Skeletal muscle satellite cell (primary cell): ENCODE results near the gene CAMTA1.

Experiments
- H3K27me3 ChIP-seq: 2 replicates; pipeline ENCODE4 v1.7.0; 2013; ENCODE audit warnings: low read length; ENCODE audit not compliant: control insufficient read depth, insufficient read depth
- H3K36me3 ChIP-seq: 2 replicates; pipeline ENCODE4 v1.7.0; 2013; ENCODE audit warnings: mild to moderate bottlenecking, control low read depth, low read length; ENCODE audit not compliant: insufficient read depth
- H3K4me1 ChIP-seq: 2 replicates; pipeline ENCODE4 v1.7.0; 2013; ENCODE audit warnings: low read length; ENCODE audit not compliant: control insufficient read depth, insufficient read depth
- H3K4me2 ChIP-seq: 2 replicates; pipeline ENCODE4 v1.7.0; 2013; ENCODE audit warnings: mild to moderate bottlenecking, low read length
- H3K4me3 ChIP-seq: 2 replicates; pipeline ENCODE4 v1.7.0; 2013; ENCODE audit warnings: low read length
- H3K9ac ChIP-seq: 2 replicates; pipeline ENCODE4 v1.7.0; 2013; ENCODE audit warnings: mild to moderate bottlenecking, low read depth, low read length, moderate library complexity
- H3K9me3 ChIP-seq: replicated peaks from 2 replicates; pipeline ENCODE4 v1.7.0; 2013; ENCODE audit warnings: mild to moderate bottlenecking, control low read depth, low read length

CAMTA1 gene

DNA sequence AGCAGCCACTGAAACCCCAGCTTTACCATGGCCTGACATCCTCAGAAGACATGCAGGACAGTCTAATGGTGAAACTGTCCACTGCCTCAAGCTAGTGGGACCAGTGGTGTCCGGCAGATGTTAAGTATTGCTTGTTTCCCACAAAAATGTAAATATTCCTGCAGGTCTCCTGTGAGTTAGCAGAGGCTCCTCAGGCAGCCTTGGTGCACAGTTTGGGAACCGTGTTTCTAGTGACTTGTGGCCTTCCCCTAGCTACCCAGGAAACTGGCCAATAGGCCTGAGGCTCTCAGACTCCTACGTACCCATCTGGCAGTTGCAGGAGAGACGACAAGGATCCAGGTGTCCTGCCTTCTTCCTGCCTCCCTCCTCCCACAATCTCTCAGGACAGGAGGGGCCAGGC lies 142.4 kb downstream of the CAMTA1 start:
- H3K9me3 ChIP-seq: no peaks in the 10 kb centered on the region
- peaks cover 17% of the 10 kb centered on the region for H3K27me3 ChIP-seq
- H3K4me1 ChIP-seq: no peaks in the 10 kb centered on the region
- H3K4me3 ChIP-seq: no peak overlapping the region
- H3K36me3 ChIP-seq: no peaks in the 10 kb centered on the region
- no peak overlapping the region for H3K4me2 ChIP-seq
- no peak overlapping the region for H3K9ac ChIP-seq

DNA sequence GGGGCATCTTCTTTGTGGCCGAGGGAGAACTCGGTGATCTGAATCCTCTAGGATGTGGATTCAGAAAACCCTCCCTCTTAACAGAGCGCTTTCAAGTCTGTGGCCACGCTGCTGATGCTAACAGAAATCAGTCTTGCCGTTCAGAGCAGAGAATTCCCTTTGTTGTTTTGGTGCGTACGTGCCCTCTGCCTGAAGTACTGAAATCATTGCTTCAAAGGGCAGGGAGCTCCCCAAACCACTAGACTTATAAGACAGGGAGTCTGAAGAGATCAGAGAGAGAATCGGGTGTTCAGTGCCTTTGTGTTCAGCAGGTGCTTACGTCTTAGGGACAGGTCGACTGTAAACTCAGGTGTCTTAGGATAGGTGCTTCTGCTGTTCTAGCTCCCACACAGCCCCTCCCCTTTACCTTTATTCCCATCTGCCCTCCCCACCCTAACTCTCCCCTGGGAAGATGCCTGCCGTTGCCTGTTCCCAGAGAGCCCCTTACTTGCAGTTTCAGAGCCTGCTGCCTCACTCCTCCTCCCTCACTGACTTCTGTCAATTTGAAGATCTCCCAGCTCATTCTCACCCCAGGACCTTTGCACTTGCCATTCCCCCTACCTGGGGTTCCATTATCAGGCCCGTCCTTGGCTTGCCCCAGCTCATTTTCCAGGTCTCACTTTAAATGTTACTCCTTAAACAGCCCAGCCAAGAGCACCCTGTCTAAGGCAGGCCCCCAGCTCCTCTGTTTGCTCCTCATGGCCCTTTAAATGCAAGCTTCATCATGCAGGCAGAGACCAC lies 143.0 kb downstream of the CAMTA1 start:
- Histone ChIP-seq H3K4me1 (no peaks in the 10 kb centered on the region), H3K9ac (no peak overlapping the region), H3K4me2 (no peak overlapping the region), H3K27me3 (peaks cover 17% of the 10 kb centered on the region), H3K4me3 (no peak overlapping the region), H3K9me3 (no peaks in the 10 kb centered on the region), H3K36me3 (no peaks in the 10 kb centered on the region)

GRCh38 chr1:6930732-6931300 lies 145.6 kb downstream of the CAMTA1 start:
- Histone ChIP-seq H3K4me2 (no peak overlapping the region), H3K9ac (no peak overlapping the region), H3K4me1 (no peaks in the 10 kb centered on the region), H3K36me3 (no peaks in the 10 kb centered on the region), H3K4me3 (no peak overlapping the region), H3K9me3 (no peaks in the 10 kb centered on the region), H3K27me3 (peaks cover 32% of the 10 kb centered on the region)

- no peak overlapping the region for H3K9ac ChIP-seq
- no peak overlapping the region for H3K4me3 ChIP-seq
- H3K4me1 ChIP-seq: no peaks in the 10 kb centered on the region
- peak overlapping the region; percentile 47 for H3K4me2 ChIP-seq
- no peaks in the 10 kb centered on the region for H3K9me3 ChIP-seq
- H3K27me3 ChIP-seq: peaks cover 28% of the 10 kb centered on the region
- H3K36me3 ChIP-seq: no peaks in the 10 kb centered on the region
These were observed 150.2 kb downstream of the CAMTA1 start for GRCh38 chr1:6935361-6935883.

- Histone ChIP-seq H3K9me3 (no peaks in the 10 kb centered on the region), H3K27me3 (peaks cover 28% of the 10 kb centered on the region), H3K36me3 (no peaks in the 10 kb centered on the region), H3K4me3 (no peak overlapping the region), H3K4me1 (no peaks in the 10 kb centered on the region), H3K4me2 (peak overlapping the region; percentile 47), H3K9ac (no peak overlapping the region)
These were observed 150.8 kb downstream of the CAMTA1 start for GRCh38 chr1:6935911-6936690.

- Histone ChIP-seq H3K27me3 (peaks cover 32% of the 10 kb centered on the region), H3K9me3 (no peaks in the 10 kb centered on the region), H3K4me1 (no peaks in the 10 kb centered on the region), H3K4me3 (no peak overlapping the region), H3K9ac (no peak overlapping the region), H3K4me2 (no peak overlapping the region), H3K36me3 (no peaks in the 10 kb centered on the region)
These were observed 151.8 kb downstream of the CAMTA1 start for GRCh38 chr1:6937048-6937447.

- H3K9ac ChIP-seq: no peak overlapping the region
- H3K36me3 ChIP-seq: no peaks in the 10 kb centered on the region
- no peak overlapping the region for H3K4me3 ChIP-seq
- peaks cover 25% of the 10 kb centered on the region for H3K27me3 ChIP-seq
- no peaks in the 10 kb centered on the region for H3K4me1 ChIP-seq
- H3K4me2 ChIP-seq: no peak overlapping the region
- no peaks in the 10 kb centered on the region for H3K9me3 ChIP-seq
These were observed 154.1 kb downstream of the CAMTA1 start for GRCh38 chr1:6939363-6939762.

DNA sequence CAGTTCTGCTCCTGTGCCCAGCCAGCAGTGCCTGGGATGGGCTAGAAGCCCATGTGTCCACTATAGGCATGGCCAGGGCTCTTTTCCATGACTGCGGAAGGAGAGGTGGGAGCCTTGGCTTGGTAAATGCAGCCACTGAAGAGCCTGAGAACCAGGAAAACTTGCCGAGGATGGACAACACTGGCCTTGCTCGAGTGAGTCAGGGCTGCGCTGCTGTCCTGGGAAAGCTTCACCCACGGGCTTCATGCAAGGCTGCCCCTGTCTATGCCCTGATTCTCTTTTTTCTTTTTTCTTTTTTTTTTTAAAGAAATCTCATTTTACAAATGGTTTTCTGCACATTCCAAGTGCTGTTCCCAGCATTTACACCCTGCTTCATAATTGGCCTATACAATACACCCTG lies 156.5 kb downstream of the CAMTA1 start:
- Histone ChIP-seq H3K9me3 (no peaks in the 10 kb centered on the region), H3K4me3 (no peak overlapping the region), H3K27me3 (peaks cover 4% of the 10 kb centered on the region), H3K36me3 (no peaks in the 10 kb centered on the region), H3K4me2 (no peak overlapping the region), H3K4me1 (no peaks in the 10 kb centered on the region), H3K9ac (no peak overlapping the region)

DNA sequence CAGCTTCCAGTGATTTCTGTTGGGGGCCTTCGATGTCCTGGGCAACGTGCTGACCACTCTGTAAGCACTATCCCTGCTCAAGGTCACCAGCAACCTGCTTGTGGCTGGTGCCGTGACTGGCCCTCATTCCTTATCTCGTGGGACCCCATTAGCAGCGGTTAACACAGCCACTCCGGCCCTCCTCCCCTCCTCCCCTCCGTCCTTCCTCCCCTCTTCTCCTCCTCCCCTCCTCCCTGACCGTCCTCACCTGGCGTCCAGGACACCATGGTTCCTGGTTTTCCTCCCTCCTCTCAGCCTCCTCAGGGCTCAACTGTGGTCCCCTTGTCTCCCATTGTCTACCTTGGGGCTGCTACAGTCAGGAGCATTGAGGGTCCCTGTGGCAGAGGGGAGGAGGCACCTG lies 157.7 kb downstream of the CAMTA1 start:
- Histone ChIP-seq H3K9me3 (no peaks in the 10 kb centered on the region), H3K4me3 (no peak overlapping the region), H3K36me3 (no peaks in the 10 kb centered on the region), H3K4me1 (no peaks in the 10 kb centered on the region), H3K4me2 (no peak overlapping the region), H3K27me3 (peaks cover 4% of the 10 kb centered on the region), H3K9ac (no peak overlapping the region)

- no peak overlapping the region for H3K4me3 ChIP-seq
- no peaks in the 10 kb centered on the region for H3K36me3 ChIP-seq
- H3K4me1 ChIP-seq: no peaks in the 10 kb centered on the region
- no peak overlapping the region for H3K4me2 ChIP-seq
- H3K9ac ChIP-seq: no peak overlapping the region
- peaks cover 4% of the 10 kb centered on the region for H3K27me3 ChIP-seq
- no peaks in the 10 kb centered on the region for H3K9me3 ChIP-seq
These were observed 159.2 kb downstream of the CAMTA1 start for GRCh38 chr1:6944434-6944833.

DNA sequence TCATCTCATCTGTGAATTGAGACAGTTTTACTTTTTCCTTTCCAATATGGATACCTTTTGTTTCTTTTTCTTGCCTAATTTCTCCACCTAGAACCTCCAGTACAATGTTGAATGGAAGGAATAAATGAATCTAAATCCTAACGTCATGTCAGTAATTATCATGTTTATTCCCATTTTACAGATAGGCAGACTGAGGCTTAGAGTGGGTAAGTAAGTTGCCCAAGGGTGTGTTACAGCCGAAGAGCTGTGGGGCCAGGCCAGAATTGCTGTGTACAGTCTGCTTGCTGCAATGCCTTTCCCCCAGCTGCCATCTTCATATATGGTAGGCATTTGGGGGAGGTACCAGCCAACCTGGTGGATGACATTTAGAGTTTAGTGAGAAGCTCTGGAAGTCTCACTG lies 162.7 kb downstream of the CAMTA1 start:
- H3K4me2 ChIP-seq: no peak overlapping the region
- H3K36me3 ChIP-seq: no peaks in the 10 kb centered on the region
- no peaks in the 10 kb centered on the region for H3K27me3 ChIP-seq
- H3K9me3 ChIP-seq: no peaks in the 10 kb centered on the region
- H3K4me3 ChIP-seq: no peak overlapping the region
- H3K9ac ChIP-seq: no peak overlapping the region
- H3K4me1 ChIP-seq: no peaks in the 10 kb centered on the region
